A549 (cell line): ENCODE data around the gene TMEM255A. TPM values are rescaled to one million over a fixed set of nuclear protein-coding genes. Genes with fewer than 3 reads are reported as not detected.
A peak's percentile ranks its signal among the peaks of the same experiment; 100 is the strongest.

Experiments used
- ATAC-seq, 2 experiments: fragments of 200-7000 bp in 1 of 2; fragments of >200 bp in 1 of 2; cut with Nextera tagmentation in 1 of 2; cut with Tn5 transposase in 1 of 2; 3 replicates each; pipeline versions ENCODE4 v1.8.0 to v1.9.1; 2018 to 2020; ENCODE audit warnings: mild to moderate bottlenecking in 1 of 2, moderate library complexity in 1 of 2
- CTCF ChIA-PET: fragments of 300-600 bp; sonication (Branson Sonifier 250); formaldehyde crosslinking; extraction: SDS; loops from one replicate; lab custom pipeline; 2021; ENCODE audit warnings: antibody characterized with exemption, inconsistent platforms; lab: Yijun Ruan, JAX
- POLR2A ChIA-PET: fragments of 350-600 bp; formaldehyde crosslinking; extraction: SDS; loops from one replicate; lab custom pipeline; 2021; ENCODE audit warnings: antibody characterized with exemption, inconsistent platforms; lab: Yijun Ruan, JAX
- DNase-seq, 2 experiments: peaks; one replicate each; pipeline versions ENCODE4 v3.0.0 to v3.0.0-alpha.2; 2011 to 2016; ENCODE audit warnings: low read depth in 1 of 2, low spot score in 1 of 2
- FAIRE-seq: peaks from 2 replicates; lab custom pipeline; 2011; peaks lifted over from hg19 to GRCh38; lab: Jason Lieb, UNC
- H3K27ac ChIP-seq, 2 experiments: fragments of >200 bp; sonication (Bioruptor Twin); formaldehyde crosslinking; 3 replicates each; pipeline ENCODE4 v1.5.1; 2016 to 2017
- H3K4me1 ChIP-seq: fragments of >200 bp; sonication (Bioruptor Twin); formaldehyde crosslinking; 3 replicates; pipeline ENCODE4 v1.6.1; 2016
- H3K4me2 ChIP-seq: fragments of >200 bp; sonication (Bioruptor Twin); formaldehyde crosslinking; 3 replicates; pipeline ENCODE4 v1.6.1; 2016
- H3K4me3 ChIP-seq: fragments of >200 bp; sonication (Bioruptor Twin); formaldehyde crosslinking; 3 replicates; pipeline ENCODE4 v1.5.1; 2016
- H3K9me3 ChIP-seq: fragments of >200 bp; sonication (Bioruptor Twin); formaldehyde crosslinking; 3 replicates; pipeline ENCODE4 v1.6.1; 2016
- FOXS1 ChIP-seq: fragments of 250-450 bp; sonication (Bioruptor Pico); IDR thresholded peaks from 2 replicates; pipeline ENCODE4 v1.5.0; 2020; ENCODE audit warnings: mild to moderate bottlenecking, moderate library complexity
- HEYL ChIP-seq: fragments of 250-450 bp; sonication (Bioruptor Pico); IDR thresholded peaks from 2 replicates; pipeline ENCODE4 v1.8.0; 2021; ENCODE audit warnings: mild to moderate bottlenecking, moderate library complexity
- HMGXB4 ChIP-seq: fragments of 250-450 bp; sonication (Bioruptor Pico); IDR thresholded peaks from 2 replicates; pipeline ENCODE4 v1.5.0; 2021; ENCODE audit warnings: mild to moderate bottlenecking, moderate library complexity, borderline replicate concordance
- JUN ChIP-seq, 2 experiments: fragments of >200 bp; sonication (Bioruptor Twin); formaldehyde crosslinking; IDR thresholded peaks; 2 replicates in 1 of 2; 3 replicates in 1 of 2; pipeline ENCODE4 v1.6.1; 2016 to 2017
- JUNB ChIP-seq: fragments of >200 bp; sonication (Bioruptor Twin); formaldehyde crosslinking; IDR thresholded peaks from 2 replicates; pipeline ENCODE4 v1.6.1; 2016
- KDM5A ChIP-seq: fragments of 200-600 bp; sonication (generic); IDR thresholded peaks from 2 replicates; pipeline ENCODE4 v1.6.1; 2016; ENCODE audit warnings: antibody characterized with exemption, mild to moderate bottlenecking
- MYC ChIP-seq: IDR thresholded peaks from 2 replicates; pipeline ENCODE4 v1.6.1; 2012; ENCODE audit warnings: mild to moderate bottlenecking, inconsistent platforms, low read length, improper control_type of control experiment, borderline replicate concordance
- NFE2L2 ChIP-seq: fragments of 150-350 bp; conservative IDR thresholded peaks from 2 replicates; pipeline ENCODE4 v1.6.1; 2014; ENCODE audit warnings: low read length
- NPAS2 ChIP-seq: fragments of 250-450 bp; sonication (Bioruptor Pico); IDR thresholded peaks from 2 replicates; pipeline ENCODE4 v1.8.0; 2022; ENCODE audit warnings: mild to moderate bottlenecking, moderate library complexity, borderline replicate concordance
- NR3C1 ChIP-seq: fragments of >200 bp; sonication (Bioruptor Twin); formaldehyde crosslinking; IDR thresholded peaks from 3 replicates; pipeline ENCODE4 v1.6.1; 2017
- PBX3 ChIP-seq: IDR thresholded peaks from 2 replicates; pipeline ENCODE4 v1.6.1; 2012
- PHF8 ChIP-seq: fragments of 200-600 bp; sonication (generic); IDR thresholded peaks from 2 replicates; pipeline ENCODE4 v1.6.1; 2016; ENCODE audit warnings: low read depth, mild to moderate bottlenecking, antibody characterized with exemption, moderate library complexity, borderline replicate concordance
- POLR2A ChIP-seq: IDR thresholded peaks from 2 replicates; pipeline ENCODE4 v1.6.1; 2012; ENCODE audit warnings: mild to moderate bottlenecking, low read length
- RARB ChIP-seq: fragments of 250-450 bp; sonication (Bioruptor Pico); IDR thresholded peaks from 2 replicates; pipeline ENCODE4 v1.8.0; 2021; ENCODE audit warnings: mild to moderate bottlenecking, moderate library complexity
- SMC3 ChIP-seq: fragments of >200 bp; sonication (Bioruptor Twin); formaldehyde crosslinking; IDR thresholded peaks from 3 replicates; pipeline ENCODE4 v1.6.1; 2018; ENCODE audit warnings: inconsistent platforms
- SREBF2 ChIP-seq: fragments of 450-650 bp; IDR thresholded peaks from 2 replicates; pipeline ENCODE4 v1.6.1; 2014; ENCODE audit warnings: mild to moderate bottlenecking, moderate library complexity
- TFCP2L1 ChIP-seq: fragments of 250-450 bp; sonication (Bioruptor Pico); IDR thresholded peaks from 2 replicates; pipeline ENCODE4 v1.5.0; 2021; ENCODE audit warnings: mild to moderate bottlenecking
- ZNF302 ChIP-seq: fragments of 250-450 bp; sonication (Bioruptor Pico); IDR thresholded peaks from 2 replicates; pipeline ENCODE4 v1.9.0; 2021; ENCODE audit warnings: inconsistent platforms, mild to moderate bottlenecking, moderate library complexity
- WGBS: methylation state at CpG from one replicate; pipeline ENCODE4 v1.1.6; 2017; ENCODE audit errors: missing lambda C conversion rate; 5-methylcytosine and 5-hydroxymethylcytosine counted together
- polyA plus RNA-seq, 4 experiments: library from polyadenylated mRNA; depleted of rRNA in 3 of 4; stranded (reverse); fragments of >200 nt; fragmentation: RNase III in 1 of 4; extraction: RNeasy Plus Mini Kit Qiagen cat#74134 plus additional on column Dnase treatment in 1 of 4; gene quantifications; 2 replicates in 3 of 4; 3 replicates in 1 of 4; pipeline ENCODE4 v1.2.3, GENCODE V29; 2011 to 2017

The TMEM255A gene
- polyA plus RNA-seq, 2 of the 4 experiments (the other 2 are of a cell fraction) = 0.03 to 0.16 TPM

GRCh38 chrX:120269373-120270035 lies 41.8 kb downstream of the TMEM255A start (continued):
- TF ChIP-seq SMC3 (no peak), JUNB (no peak), FOXS1 (CRISPR knock-in tag) (no peak)

GRCh38 chrX:120264341-120264740 lies 46.9 kb downstream of the TMEM255A start:
- ATAC-seq = no peak
- TF ChIP-seq RARB (CRISPR knock-in tag) (no peak), SREBF2 (no peak), TFCP2L1 (CRISPR knock-in tag) (no peak), POLR2A (no peak)
- FAIRE-seq = no peak
- no peak overlapping the region for H3K4me2 ChIP-seq
- H3K4me1 ChIP-seq = no peaks in the 10 kb centered on the region
- CTCF ChIA-PET = interaction anchor here (2.7 kb wide), 1 partner anchor 13 kb away, joined by 10 read pairs; the partner anchor contains the start of gene ZBTB33
- POLR2A ChIA-PET = no interaction called here
- H3K4me3 ChIP-seq = no peak overlapping the region
- no peaks in the 10 kb centered on the region for H3K9me3 ChIP-seq
- no peak overlapping the region for H3K27ac ChIP-seq
- DNase-seq = no peak

- FAIRE-seq = no peak
- CTCF ChIA-PET = no interaction called here
- H3K9me3 ChIP-seq = no peaks in the 10 kb centered on the region
- TF ChIP-seq RARB (CRISPR knock-in tag) = no peak
- no peak for TF ChIP-seq PHF8
- TF ChIP-seq SMC3 = no peak
- TF ChIP-seq PBX3 = no peak
- no peak for TF ChIP-seq MYC
- TF ChIP-seq KDM5A = no peak
- TF ChIP-seq JUN (IDR thresholded peaks at IDR 0.05) = no peak
- TF ChIP-seq NFE2L2 = no peak
- TF ChIP-seq NR3C1 = no peak
- no peak for TF ChIP-seq HEYL (CRISPR knock-in tag)
- no peak for TF ChIP-seq JUNB
- TF ChIP-seq ZNF302 (CRISPR knock-in tag) = no peak
- TF ChIP-seq, all 56 proteins: peak for 0
- H3K4me1 ChIP-seq = no peaks in the 10 kb centered on the region
- no peak overlapping the region for H3K4me2 ChIP-seq
- H3K4me3 ChIP-seq = no peak overlapping the region
- 90% methylated on average over 7 of the region's 8 CpGs for WGBS
- ATAC-seq (no peak), DNase-seq (no peak)
- POLR2A ChIA-PET = no interaction called here
- H3K27ac ChIP-seq = no peak overlapping the region
Observed at GRCh38 chrX:120262859-120263708, 48.2 kb downstream of the TMEM255A start.

- CTCF ChIA-PET = interaction anchor here (1.7 kb wide), 1 partner anchor 10 kb away, joined by 5 read pairs; the partner anchor contains the start of gene ZBTB33
- H3K27ac ChIP-seq = no peak overlapping the region
- no peak for TF ChIP-seq HMGXB4 (CRISPR knock-in tag)
- TF ChIP-seq NPAS2 = no peak
- TF ChIP-seq, all 56 proteins: peak for 0
- DNase-seq (no peak), FAIRE-seq (no peak), ATAC-seq (0 out of 6 replicates have a peak, but pooled peaks of 1 of the 2 experiments have one; percentile 25)
- H3K4me1 ChIP-seq = no peaks in the 10 kb centered on the region
- POLR2A ChIA-PET = interaction anchor here (0.6 kb wide), 1 partner anchor 192 kb away, joined by 7 read pairs; no protein-coding TSS in a partner anchor
- H3K9me3 ChIP-seq = no peaks in the 10 kb centered on the region
- H3K4me2 ChIP-seq = no peak overlapping the region
- WGBS = 72% methylated on average over 3 of the region's 3 CpGs
- no peak overlapping the region for H3K4me3 ChIP-seq
Observed at GRCh38 chrX:120260369-120260768, 50.9 kb downstream of the TMEM255A start.
